Measurements from ENCODE around the gene GPATCH3. TPM values are rescaled to one million over a fixed set of nuclear protein-coding genes. Genes with fewer than 3 reads are reported as not detected.

Gene GPATCH3
- total and polyA plus RNA-seq, 2 donors from 2014 or later: 15.8 TPM

DNA sequence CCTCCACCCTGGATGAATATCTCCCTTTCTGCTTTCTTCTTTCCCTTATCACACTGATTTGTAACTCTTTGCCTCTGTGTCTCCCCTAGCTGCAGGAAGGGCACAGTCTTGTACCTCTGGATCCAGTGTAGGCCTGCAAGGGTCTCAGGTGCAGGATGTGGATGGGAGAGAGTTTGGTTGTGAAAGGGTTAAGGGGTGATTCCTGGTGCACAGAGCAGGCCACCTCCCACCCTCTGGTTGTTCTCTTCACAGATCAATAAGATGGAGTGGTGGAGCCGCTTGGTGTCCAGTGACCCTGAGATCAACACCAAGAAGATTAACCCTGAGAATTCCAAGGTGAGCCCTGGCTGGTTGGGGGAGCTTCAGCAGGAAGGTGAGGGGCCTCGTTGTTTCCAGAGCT, 44.9 kb upstream of the GPATCH3 start:
- Histone ChIP-seq H3K27ac (ENCODE audit: low read depth in 2 of 2, low read length in 2 of 2) (no peak overlapping the region), H3K9me3 (ENCODE audit: control insufficient read depth in 2 of 3, insufficient read depth in 1 of 3, low read length in 3 of 3) (no peaks in the 10 kb centered on the region), H3K36me3 (ENCODE audit: control insufficient read depth in 2 of 3, insufficient read depth in 3 of 3, low read length in 3 of 3) (peaks cover 4 to 33% (median 26%) of the 10 kb centered on the region in 3 donors), H3K27me3 (ENCODE audit: control insufficient read depth, insufficient read depth, low read length) (no peaks in the 10 kb centered on the region), H3K4me3 (ENCODE audit: low read length in 3 of 3) (no peak overlapping the region), H3K9ac (ENCODE audit: low read length in 3 of 3) (no peak overlapping the region), H3K4me1 (ENCODE audit: control insufficient read depth in 2 of 3, insufficient read depth in 2 of 3, low read depth in 1 of 3, low read length in 3 of 3) (peaks cover 0 to 8% (median 0%) of the 10 kb centered on the region in 3 donors)
- intact Hi-C loops (cut with DNase I): no loop called here
- FAIRE-seq: no peak
- no peak for DNase-seq
- TF ChIP-seq, protein P1, sequence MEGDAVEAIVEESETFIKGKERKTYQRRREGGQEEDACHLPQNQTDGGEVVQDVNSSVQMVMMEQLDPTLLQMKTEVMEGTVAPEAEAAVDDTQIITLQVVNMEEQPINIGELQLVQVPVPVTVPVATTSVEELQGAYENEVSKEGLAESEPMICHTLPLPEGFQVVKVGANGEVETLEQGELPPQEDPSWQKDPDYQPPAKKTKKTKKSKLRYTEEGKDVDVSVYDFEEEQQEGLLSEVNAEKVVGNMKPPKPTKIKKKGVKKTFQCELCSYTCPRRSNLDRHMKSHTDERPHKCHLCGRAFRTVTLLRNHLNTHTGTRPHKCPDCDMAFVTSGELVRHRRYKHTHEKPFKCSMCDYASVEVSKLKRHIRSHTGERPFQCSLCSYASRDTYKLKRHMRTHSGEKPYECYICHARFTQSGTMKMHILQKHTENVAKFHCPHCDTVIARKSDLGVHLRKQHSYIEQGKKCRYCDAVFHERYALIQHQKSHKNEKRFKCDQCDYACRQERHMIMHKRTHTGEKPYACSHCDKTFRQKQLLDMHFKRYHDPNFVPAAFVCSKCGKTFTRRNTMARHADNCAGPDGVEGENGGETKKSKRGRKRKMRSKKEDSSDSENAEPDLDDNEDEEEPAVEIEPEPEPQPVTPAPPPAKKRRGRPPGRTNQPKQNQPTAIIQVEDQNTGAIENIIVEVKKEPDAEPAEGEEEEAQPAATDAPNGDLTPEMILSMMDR (IDR thresholded peaks at IDR 0.05; ENCODE audit: borderline replicate concordance, extremely low read depth, insufficient read depth): no peak

DNA sequence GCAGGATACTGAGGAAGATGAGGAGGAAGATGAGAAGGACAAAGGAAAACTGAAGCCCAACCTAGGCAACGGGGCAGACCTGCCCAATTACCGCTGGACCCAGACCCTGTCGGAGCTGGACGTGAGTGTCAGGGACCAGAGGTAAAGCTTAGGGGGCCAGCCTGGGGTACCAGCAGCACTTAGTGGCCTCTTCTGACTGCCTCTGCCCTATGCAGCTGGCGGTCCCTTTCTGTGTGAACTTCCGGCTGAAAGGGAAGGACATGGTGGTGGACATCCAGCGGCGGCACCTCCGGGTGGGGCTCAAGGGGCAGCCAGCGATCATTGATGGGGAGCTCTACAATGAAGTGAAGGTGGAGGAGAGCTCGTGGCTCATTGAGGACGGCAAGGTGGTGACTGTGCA, 42.4 kb upstream of the GPATCH3 start:
- no peaks in the 10 kb centered on the region for H3K27me3 ChIP-seq (ENCODE audit: control insufficient read depth, insufficient read depth, low read length)
- no peak overlapping the region for H3K9ac ChIP-seq (ENCODE audit: low read length in 3 of 3)
- DNase-seq (no peak), FAIRE-seq (no peak)
- intact Hi-C loops (cut with DNase I): no loop called here
- peaks cover 4 to 33% (median 28%) of the 10 kb centered on the region in 3 donors for H3K36me3 ChIP-seq (ENCODE audit: control insufficient read depth in 2 of 3, insufficient read depth in 3 of 3, low read length in 3 of 3)
- TF ChIP-seq, protein P1 (IDR thresholded peaks at IDR 0.05; ENCODE audit: borderline replicate concordance, extremely low read depth, insufficient read depth): no peak
- no peak overlapping the region for H3K27ac ChIP-seq (ENCODE audit: low read depth in 2 of 2, low read length in 2 of 2)
- H3K4me3 ChIP-seq (ENCODE audit: low read length in 3 of 3): no peak overlapping the region
- no peaks in the 10 kb centered on the region for H3K9me3 ChIP-seq (ENCODE audit: control insufficient read depth in 2 of 3, insufficient read depth in 1 of 3, low read length in 3 of 3)
- H3K4me1 ChIP-seq (ENCODE audit: control insufficient read depth in 2 of 3, insufficient read depth in 2 of 3, low read depth in 1 of 3, low read length in 3 of 3): peaks cover 0 to 10% (median 7%) of the 10 kb centered on the region in 3 donors

DNA sequence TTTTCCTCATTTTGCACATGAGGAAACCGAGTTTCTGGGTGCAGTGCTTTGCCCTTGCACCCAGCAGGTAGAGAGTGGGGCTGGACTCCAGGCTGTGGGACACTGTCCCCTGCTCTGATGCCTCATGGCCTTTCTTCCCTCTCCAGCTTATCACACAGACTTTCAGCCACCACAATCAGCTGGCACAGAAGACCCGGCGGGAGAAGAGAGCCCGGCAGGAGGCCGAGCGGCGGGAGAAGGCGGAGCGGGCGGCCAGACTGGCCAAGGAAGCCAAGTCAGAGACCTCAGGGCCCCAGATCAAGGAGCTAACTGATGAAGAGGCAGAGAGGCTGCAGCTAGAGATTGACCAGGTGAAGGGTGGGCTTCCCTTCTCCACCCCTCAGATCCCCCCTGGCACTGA, 41.0 kb upstream of the GPATCH3 start:
- no peaks in the 10 kb centered on the region for H3K9me3 ChIP-seq (ENCODE audit: control insufficient read depth in 2 of 3, insufficient read depth in 1 of 3, low read length in 3 of 3)
- no peak overlapping the region for H3K4me3 ChIP-seq (ENCODE audit: low read length in 3 of 3)
- FAIRE-seq (no peak), DNase-seq (no peak)
- peaks cover 0 to 10% (median 7%) of the 10 kb centered on the region in 3 donors for H3K4me1 ChIP-seq (ENCODE audit: control insufficient read depth in 2 of 3, insufficient read depth in 2 of 3, low read depth in 1 of 3, low read length in 3 of 3)
- intact Hi-C loops (cut with DNase I): no loop called here
- no peak overlapping the region for H3K27ac ChIP-seq (ENCODE audit: low read depth in 2 of 2, low read length in 2 of 2)
- TF ChIP-seq, protein P1 (IDR thresholded peaks at IDR 0.05; ENCODE audit: borderline replicate concordance, extremely low read depth, insufficient read depth): no peak
- no peaks in the 10 kb centered on the region for H3K27me3 ChIP-seq (ENCODE audit: control insufficient read depth, insufficient read depth, low read length)
- peaks cover 4 to 33% (median 28%) of the 10 kb centered on the region in 3 donors for H3K36me3 ChIP-seq (ENCODE audit: control insufficient read depth in 2 of 3, insufficient read depth in 3 of 3, low read length in 3 of 3)
- no peak overlapping the region for H3K9ac ChIP-seq (ENCODE audit: low read length in 3 of 3)

DNA sequence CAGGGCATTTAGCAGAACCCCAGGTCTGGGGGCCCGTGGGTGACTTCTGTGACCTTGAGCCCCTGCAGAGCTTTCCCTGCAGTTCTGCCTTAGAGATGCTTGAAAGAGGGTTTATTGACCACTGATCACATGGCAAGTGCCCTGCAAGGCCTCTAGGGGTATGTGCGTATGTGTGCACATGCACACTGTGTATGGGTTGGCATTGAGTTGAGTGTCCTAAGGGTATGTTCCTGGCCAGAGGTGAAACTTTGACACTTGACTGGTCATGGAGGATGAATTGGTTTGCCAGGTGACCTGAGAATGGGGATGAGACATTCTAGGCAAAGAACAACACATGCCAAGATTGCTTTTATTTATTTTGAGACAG, 38.4 kb upstream of the GPATCH3 start:
- TF ChIP-seq, protein P1 (IDR thresholded peaks at IDR 0.05; ENCODE audit: borderline replicate concordance, extremely low read depth, insufficient read depth): no peak
- no peak overlapping the region for H3K4me3 ChIP-seq (ENCODE audit: low read length in 3 of 3)
- no peaks in the 10 kb centered on the region for H3K9me3 ChIP-seq (ENCODE audit: control insufficient read depth in 2 of 3, insufficient read depth in 1 of 3, low read length in 3 of 3)
- intact Hi-C loops (cut with DNase I): no loop called here
- DNase-seq (no peak), FAIRE-seq (no peak)
- H3K36me3 ChIP-seq (ENCODE audit: control insufficient read depth in 2 of 3, insufficient read depth in 3 of 3, low read length in 3 of 3): peaks cover 4 to 23% (median 16%) of the 10 kb centered on the region in 3 donors
- no peak overlapping the region for H3K9ac ChIP-seq (ENCODE audit: low read length in 3 of 3)
- no peak overlapping the region for H3K27ac ChIP-seq (ENCODE audit: low read depth in 2 of 2, low read length in 2 of 2)
- H3K27me3 ChIP-seq (ENCODE audit: control insufficient read depth, insufficient read depth, low read length): no peaks in the 10 kb centered on the region
- H3K4me1 ChIP-seq (ENCODE audit: control insufficient read depth in 2 of 3, insufficient read depth in 2 of 3, low read depth in 1 of 3, low read length in 3 of 3): peaks cover 0 to 7% (median 2%) of the 10 kb centered on the region in 3 donors
